ENCODE measurements around the gene KRTAP16-1.
A peak's percentile ranks its signal among the peaks of the same experiment; 100 is the strongest.
"Not testable (repeated sequence)": the region's sequence is repeated elsewhere in the genome, so short reads cannot be mapped to it uniquely, and the experiment has no call there.

The KRTAP16-1 gene

GRCh38 chr17:41308918-41309359, at the start of gene KRTAP16-1:
Gene KRTAP16-1, minus strand, starts transcription at chr17:41309309. Its CDS starts 56 bp downstream, at chr17:41309253.
- no peak within 1 kb of the TSS for H3K27ac ChIP-seq
- DNase-seq (ENCODE audit: low read depth, low spot score): no peak

GRCh38 chr17:41354536-41354935, 45.4 kb upstream of the KRTAP16-1 start:
- DNase-seq (ENCODE audit: low read depth, low spot score): no peak
- H3K27ac ChIP-seq: no peak overlapping the region

GRCh38 chr17:41352597-41353366, 43.7 kb upstream of the KRTAP16-1 start:
- H3K27ac ChIP-seq: peak overlapping the region; percentile 50
- no peak for DNase-seq (ENCODE audit: low read depth, low spot score)

GRCh38 chr17:41351177-41351576, 42.1 kb upstream of the KRTAP16-1 start:
- no peak overlapping the region for H3K27ac ChIP-seq
- DNase-seq (ENCODE audit: low read depth, low spot score): no peak

GRCh38 chr17:41350381-41350878, 41.3 kb upstream of the KRTAP16-1 start, which contains the start of gene KRT33A:
Gene KRT33A, minus strand, starts transcription at chr17:41350828. Its CDS starts 61 bp downstream, at chr17:41350767.
- not testable (repeated sequence) for DNase-seq (ENCODE audit: low read depth, low spot score); H3K27ac ChIP-seq

- no peak for DNase-seq (ENCODE audit: low read depth, low spot score)
- H3K27ac ChIP-seq: peak overlapping the region; percentile 45
Observed at GRCh38 chr17:41347869-41348760, 39.0 kb upstream of the KRTAP16-1 start.

- not testable (repeated sequence) for DNase-seq (ENCODE audit: low read depth, low spot score); H3K27ac ChIP-seq
Observed at GRCh38 chr17:41346421-41346820, 37.3 kb upstream of the KRTAP16-1 start.

GRCh38 chr17:41345992-41346391, 36.9 kb upstream of the KRTAP16-1 start:
- DNase-seq (ENCODE audit: low read depth, low spot score): no peak

GRCh38 chr17:41343029-41343428, 33.9 kb upstream of the KRTAP16-1 start:
- DNase-seq (ENCODE audit: low read depth, low spot score): no peak

More at GRCh38 chr17:41345992-41346391, 36.9 kb upstream of the KRTAP16-1 start:
- H3K27ac ChIP-seq: no peak overlapping the region

GRCh38 chr17:41340934-41341861, 32.1 kb upstream of the KRTAP16-1 start:
- DNase-seq (ENCODE audit: low read depth, low spot score): no peak
- no peak overlapping the region for H3K27ac ChIP-seq

More at GRCh38 chr17:41343029-41343428, 33.9 kb upstream of the KRTAP16-1 start:
- no peak overlapping the region for H3K27ac ChIP-seq

GRCh38 chr17:41340494-41340893, 31.4 kb upstream of the KRTAP16-1 start:
- H3K27ac ChIP-seq: no peak overlapping the region
- DNase-seq (ENCODE audit: low read depth, low spot score): no peak

- DNase-seq (ENCODE audit: low read depth, low spot score): no peak
- peak overlapping the region; percentile 63 for H3K27ac ChIP-seq
Observed at GRCh38 chr17:41339571-41340172, 30.6 kb upstream of the KRTAP16-1 start.

- DNase-seq (ENCODE audit: low read depth, low spot score): peak; percentile 87
- peak overlapping the region; percentile 63 for H3K27ac ChIP-seq
Observed at GRCh38 chr17:41338961-41339485, 29.9 kb upstream of the KRTAP16-1 start.

- no peak for DNase-seq (ENCODE audit: low read depth, low spot score)
Observed at GRCh38 chr17:41335747-41336146, 26.6 kb upstream of the KRTAP16-1 start.

GRCh38 chr17:41334385-41335305, 25.5 kb upstream of the KRTAP16-1 start:
- DNase-seq (ENCODE audit: low read depth, low spot score): no peak
- no peak overlapping the region for H3K27ac ChIP-seq

More at GRCh38 chr17:41335747-41336146, 26.6 kb upstream of the KRTAP16-1 start:
- H3K27ac ChIP-seq: no peak overlapping the region

- DNase-seq (ENCODE audit: low read depth, low spot score): no peak
- H3K27ac ChIP-seq: no peak overlapping the region
Observed at GRCh38 chr17:41333836-41334235, 24.7 kb upstream of the KRTAP16-1 start.

- no peak overlapping the region for H3K27ac ChIP-seq
- no peak for DNase-seq (ENCODE audit: low read depth, low spot score)
Observed at GRCh38 chr17:41333098-41333497, 24.0 kb upstream of the KRTAP16-1 start.

- no peak overlapping the region for H3K27ac ChIP-seq
- DNase-seq (ENCODE audit: low read depth, low spot score): no peak
Observed at GRCh38 chr17:41332239-41332638, 23.1 kb upstream of the KRTAP16-1 start.

All from epithelial cell of prostate (primary cell).